HFFc6 (cell line): ENCODE results near the gene EDA. TPM values are rescaled to one million over a fixed set of nuclear protein-coding genes. Genes with fewer than 3 reads are reported as not detected.

Experiments used
- DNase-seq: peaks from one replicate; pipeline ENCODE4 v3.0.0-alpha.2; 2018
- H3K27ac Mint-ChIP-seq: 2 replicates; pipeline ENCODE4 v1.8.0; 2020; ENCODE audit warnings: mild to moderate bottlenecking, mixed read lengths
- H3K27me3 Mint-ChIP-seq: 2 replicates; pipeline ENCODE4 v1.8.0; 2021; ENCODE audit warnings: mild to moderate bottlenecking, moderate library complexity, mixed read lengths; ENCODE audit not compliant: insufficient read depth
- H3K36me3 Mint-ChIP-seq: 2 replicates; pipeline ENCODE4 v1.8.0; 2021; ENCODE audit warnings: low read depth, mixed read lengths
- H3K4me1 Mint-ChIP-seq: 2 replicates; pipeline ENCODE4 v1.8.0; 2020; ENCODE audit warnings: low read depth, mixed read lengths
- H3K4me3 Mint-ChIP-seq: 2 replicates; pipeline ENCODE4 v1.8.0; 2020; ENCODE audit warnings: mild to moderate bottlenecking, moderate library complexity, mixed read lengths
- H3K9me3 Mint-ChIP-seq: 2 replicates; pipeline ENCODE4 v1.8.0; 2020; ENCODE audit warnings: mild to moderate bottlenecking, mixed read lengths
- total RNA-seq, 6 experiments: library from RNA; stranded (reverse); fragmentation: NEBNext Ultra II Directional; extraction: Animal tissue kit (Norgen Biotek cat#: 25700); gene quantifications; 2 replicates in 1 of 6; 3 replicates in 5 of 6; pipeline ENCODE4 v1.2.3, GENCODE V29; 2021
- TF ChIP-seq, protein P1 (sequence below): fragments of 200-600 bp; sonication (generic); IDR thresholded peaks from 2 replicates; pipeline ENCODE4 v1.5.0; 2021; ENCODE audit warnings: antibody characterized with exemption, mild to moderate bottlenecking

EDA gene
- total RNA-seq, 6 experiments from 2014 or later = 0.08 to 0.34 (median 0.14) TPM

DNA sequence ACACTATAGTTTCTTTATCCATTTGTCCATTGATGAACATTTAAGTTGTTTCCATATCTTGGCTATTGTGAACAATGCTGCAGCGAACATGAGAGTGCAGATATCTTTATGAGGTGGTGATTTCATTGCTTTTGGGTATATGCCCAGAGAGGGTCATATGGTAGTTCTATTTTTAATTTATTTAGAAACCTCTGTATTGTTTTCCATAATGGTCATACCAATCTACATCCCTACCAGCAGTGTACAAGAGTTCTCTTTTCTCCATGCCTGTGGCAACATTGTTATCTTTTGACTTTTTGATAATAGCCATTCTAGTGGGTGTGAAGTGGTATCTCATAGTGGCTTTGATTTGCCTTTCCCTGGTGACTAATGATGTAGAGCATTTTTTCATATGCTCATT lies 48.8 kb downstream of the EDA start:
- H3K27ac Mint-ChIP-seq = no peak overlapping the region
- DNase-seq = no peak
- H3K36me3 Mint-ChIP-seq = no peaks in the 10 kb centered on the region

DNA sequence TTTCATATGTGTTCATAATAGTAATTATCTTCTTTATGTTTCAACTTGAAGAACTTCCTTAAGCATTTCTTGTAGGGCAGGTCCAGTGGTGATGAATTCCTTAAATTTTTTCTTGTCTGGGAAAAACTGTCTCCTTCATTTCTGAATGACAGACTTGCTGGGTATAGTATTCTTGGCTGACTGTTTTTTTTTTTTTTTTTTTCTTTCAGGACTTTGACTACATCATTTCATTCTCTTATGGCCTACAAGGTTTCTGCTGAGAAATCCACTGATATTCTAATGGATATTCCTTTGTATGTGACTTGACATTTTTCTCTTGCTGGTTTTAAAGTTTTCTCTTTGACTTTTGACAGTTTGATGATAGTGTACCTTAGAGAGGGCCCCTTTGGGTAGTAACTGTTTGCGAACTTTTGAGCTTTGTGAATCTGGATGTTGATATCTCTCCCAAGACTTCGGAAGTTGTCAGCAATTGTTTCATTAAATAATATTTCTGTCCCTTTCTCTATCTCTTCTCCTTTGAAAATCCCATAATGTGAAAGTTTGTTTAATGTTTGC lies 54.2 kb downstream of the EDA start:
- TF ChIP-seq, protein P1, sequence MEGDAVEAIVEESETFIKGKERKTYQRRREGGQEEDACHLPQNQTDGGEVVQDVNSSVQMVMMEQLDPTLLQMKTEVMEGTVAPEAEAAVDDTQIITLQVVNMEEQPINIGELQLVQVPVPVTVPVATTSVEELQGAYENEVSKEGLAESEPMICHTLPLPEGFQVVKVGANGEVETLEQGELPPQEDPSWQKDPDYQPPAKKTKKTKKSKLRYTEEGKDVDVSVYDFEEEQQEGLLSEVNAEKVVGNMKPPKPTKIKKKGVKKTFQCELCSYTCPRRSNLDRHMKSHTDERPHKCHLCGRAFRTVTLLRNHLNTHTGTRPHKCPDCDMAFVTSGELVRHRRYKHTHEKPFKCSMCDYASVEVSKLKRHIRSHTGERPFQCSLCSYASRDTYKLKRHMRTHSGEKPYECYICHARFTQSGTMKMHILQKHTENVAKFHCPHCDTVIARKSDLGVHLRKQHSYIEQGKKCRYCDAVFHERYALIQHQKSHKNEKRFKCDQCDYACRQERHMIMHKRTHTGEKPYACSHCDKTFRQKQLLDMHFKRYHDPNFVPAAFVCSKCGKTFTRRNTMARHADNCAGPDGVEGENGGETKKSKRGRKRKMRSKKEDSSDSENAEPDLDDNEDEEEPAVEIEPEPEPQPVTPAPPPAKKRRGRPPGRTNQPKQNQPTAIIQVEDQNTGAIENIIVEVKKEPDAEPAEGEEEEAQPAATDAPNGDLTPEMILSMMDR = no peak
- H3K9me3 Mint-ChIP-seq = peaks cover 14% of the 10 kb centered on the region
- no peak overlapping the region for H3K4me3 Mint-ChIP-seq
- DNase-seq = no peak
- no peaks in the 10 kb centered on the region for H3K27me3 Mint-ChIP-seq
- H3K4me1 Mint-ChIP-seq = no peaks in the 10 kb centered on the region
- H3K27ac Mint-ChIP-seq = no peak overlapping the region
- no peaks in the 10 kb centered on the region for H3K36me3 Mint-ChIP-seq

More for the DNA sequence above, 48.8 kb downstream of the EDA start:
- H3K4me3 Mint-ChIP-seq = no peak overlapping the region
- peaks cover 16% of the 10 kb centered on the region for H3K9me3 Mint-ChIP-seq
- H3K4me1 Mint-ChIP-seq = no peaks in the 10 kb centered on the region
- H3K27me3 Mint-ChIP-seq = no peaks in the 10 kb centered on the region
- TF ChIP-seq, protein P1 = no peak

DNA sequence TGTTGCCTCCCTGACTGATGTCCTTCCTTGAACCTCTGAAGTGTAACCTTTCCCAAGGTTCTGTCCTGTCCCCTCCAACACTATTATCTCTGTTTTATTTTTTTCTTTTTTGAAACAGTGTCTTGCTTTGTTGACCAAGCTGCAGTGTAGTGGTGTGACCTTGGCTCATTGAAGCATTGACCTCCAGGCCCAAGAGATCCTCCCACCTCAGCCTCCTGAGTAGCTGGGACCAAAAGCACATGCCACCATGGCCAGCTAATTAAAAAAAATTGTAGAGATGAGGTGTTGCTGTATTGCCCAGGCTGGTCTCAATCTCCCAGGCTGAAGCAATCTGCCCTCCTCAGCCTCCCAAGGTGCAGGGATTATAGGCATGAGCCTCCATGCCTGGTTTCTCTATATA lies 59.0 kb downstream of the EDA start:
- Mint-ChIP-seq H3K9me3 (peaks cover 10% of the 10 kb centered on the region), H3K36me3 (no peaks in the 10 kb centered on the region), H3K4me1 (no peaks in the 10 kb centered on the region), H3K27ac (no peak overlapping the region), H3K4me3 (no peak overlapping the region), H3K27me3 (no peaks in the 10 kb centered on the region)
- TF ChIP-seq, protein P1 = no peak
- DNase-seq = no peak

DNA sequence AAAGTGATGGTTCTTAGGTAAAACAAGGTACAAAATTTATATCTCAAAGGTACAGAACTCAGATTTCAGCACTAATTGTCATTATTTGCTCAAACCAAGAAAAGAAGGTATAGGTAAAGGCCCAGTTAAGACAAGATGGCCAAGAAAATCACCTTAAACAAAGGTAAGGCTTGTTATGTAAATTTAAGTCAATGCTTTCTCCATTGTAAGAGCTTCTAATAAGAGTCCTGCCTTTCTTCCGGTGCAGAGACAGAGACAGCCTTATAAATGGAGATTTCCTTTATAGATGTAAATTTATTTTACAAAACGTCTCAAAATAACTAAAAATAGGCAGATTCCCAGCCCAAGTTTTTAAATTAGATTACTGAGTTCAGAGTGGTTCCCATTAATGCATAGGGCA lies 89.9 kb downstream of the EDA start:
- Mint-ChIP-seq H3K4me3 (no peak overlapping the region), H3K27ac (no peak overlapping the region), H3K9me3 (peaks cover 10% of the 10 kb centered on the region; the same call in 1 of the 2 replicates), H3K27me3 (0 out of 2 replicates have a peak, but pooled peaks cover under 1% of the 10 kb centered on the region), H3K4me1 (no peaks in the 10 kb centered on the region), H3K36me3 (no peaks in the 10 kb centered on the region)
- no peak for DNase-seq
- TF ChIP-seq, protein P1 = no peak

DNA sequence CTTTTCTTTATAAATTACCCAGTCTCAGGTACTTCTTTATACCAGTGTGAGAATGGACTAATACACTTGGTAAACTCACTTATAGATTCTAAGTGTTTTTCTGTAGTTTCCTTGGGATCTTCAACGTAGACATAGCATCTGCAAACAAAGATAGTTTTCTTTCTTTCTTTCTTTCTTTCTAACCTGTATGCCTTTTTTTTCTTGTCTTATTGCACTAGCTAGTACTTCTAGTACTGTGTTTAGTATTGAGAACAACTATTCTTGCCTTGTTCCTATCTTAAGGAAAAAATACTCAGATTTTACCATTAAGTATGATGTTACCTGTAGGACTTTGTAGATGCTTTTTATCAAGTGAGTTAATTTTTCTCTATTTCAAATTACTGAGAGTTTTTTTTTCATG lies 102.2 kb downstream of the EDA start:
- peaks cover 3% of the 10 kb centered on the region; the same call in 1 of the 2 replicates for H3K36me3 Mint-ChIP-seq
- H3K4me1 Mint-ChIP-seq = no peaks in the 10 kb centered on the region
- H3K4me3 Mint-ChIP-seq = no peak overlapping the region

More for the DNA sequence above, 102.2 kb downstream of the EDA start:
- no peak for DNase-seq
- TF ChIP-seq, protein P1 = no peak
- H3K9me3 Mint-ChIP-seq = peaks cover 17% of the 10 kb centered on the region
- no peak overlapping the region for H3K27ac Mint-ChIP-seq
- H3K27me3 Mint-ChIP-seq = peaks cover 2% of the 10 kb centered on the region; the same call in 1 of the 2 replicates
